A549 treated with GW870086 at 1 μM for 4 hours (cell line): ENCODE results near the gene BTNL8. TPM values are rescaled to one million over a fixed set of nuclear protein-coding genes. Genes with fewer than 3 reads are reported as not detected.

Source experiments
- total RNA-seq: library from RNA; stranded (reverse); fragments of 200-300 nt; extraction: Qiagen RNA extraction; gene quantifications from 5 replicates; pipeline ENCODE4 v1.2.3, GENCODE V29; 2022; ENCODE audit warnings: low read depth

Gene BTNL8, protein sequence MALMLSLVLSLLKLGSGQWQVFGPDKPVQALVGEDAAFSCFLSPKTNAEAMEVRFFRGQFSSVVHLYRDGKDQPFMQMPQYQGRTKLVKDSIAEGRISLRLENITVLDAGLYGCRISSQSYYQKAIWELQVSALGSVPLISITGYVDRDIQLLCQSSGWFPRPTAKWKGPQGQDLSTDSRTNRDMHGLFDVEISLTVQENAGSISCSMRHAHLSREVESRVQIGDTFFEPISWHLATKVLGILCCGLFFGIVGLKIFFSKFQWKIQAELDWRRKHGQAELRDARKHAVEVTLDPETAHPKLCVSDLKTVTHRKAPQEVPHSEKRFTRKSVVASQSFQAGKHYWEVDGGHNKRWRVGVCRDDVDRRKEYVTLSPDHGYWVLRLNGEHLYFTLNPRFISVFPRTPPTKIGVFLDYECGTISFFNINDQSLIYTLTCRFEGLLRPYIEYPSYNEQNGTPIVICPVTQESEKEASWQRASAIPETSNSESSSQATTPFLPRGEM
- total RNA-seq, result not detected in 5 replicates

DNA sequence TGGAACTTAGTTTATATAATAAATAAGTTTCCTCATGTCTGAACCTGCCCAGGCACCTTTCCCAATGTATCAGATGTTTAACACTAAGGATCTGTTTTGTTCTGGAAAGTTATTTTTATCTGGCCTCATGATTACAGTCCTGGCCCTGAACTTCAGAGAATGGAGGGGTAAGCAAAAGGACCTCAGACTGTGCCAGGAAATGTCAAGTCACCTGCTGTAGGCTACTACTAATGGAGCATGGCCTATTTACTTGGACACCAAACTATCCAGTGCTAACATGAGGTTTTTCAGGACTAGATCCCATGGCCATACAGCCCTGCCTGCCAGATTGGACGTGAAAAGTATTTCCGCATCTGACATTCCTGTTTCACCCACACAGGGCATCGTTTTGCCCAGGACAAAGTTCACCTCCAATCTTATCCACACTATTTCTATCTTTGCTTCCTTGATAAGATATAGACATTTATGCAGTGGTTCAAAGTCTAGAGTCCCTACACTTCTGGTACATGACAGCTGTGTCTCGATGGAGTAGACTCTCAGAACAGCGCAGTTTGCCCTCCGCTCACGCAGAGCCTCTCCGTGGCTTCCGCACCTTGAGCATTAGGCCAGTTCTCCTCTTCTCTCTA is at the start of gene BTNL8:
BTNL8 (plus strand) TSS at position 539 of the 626 bp plus-strand sequence. CDS start 152 bp downstream, outside the sequence.

DNA sequence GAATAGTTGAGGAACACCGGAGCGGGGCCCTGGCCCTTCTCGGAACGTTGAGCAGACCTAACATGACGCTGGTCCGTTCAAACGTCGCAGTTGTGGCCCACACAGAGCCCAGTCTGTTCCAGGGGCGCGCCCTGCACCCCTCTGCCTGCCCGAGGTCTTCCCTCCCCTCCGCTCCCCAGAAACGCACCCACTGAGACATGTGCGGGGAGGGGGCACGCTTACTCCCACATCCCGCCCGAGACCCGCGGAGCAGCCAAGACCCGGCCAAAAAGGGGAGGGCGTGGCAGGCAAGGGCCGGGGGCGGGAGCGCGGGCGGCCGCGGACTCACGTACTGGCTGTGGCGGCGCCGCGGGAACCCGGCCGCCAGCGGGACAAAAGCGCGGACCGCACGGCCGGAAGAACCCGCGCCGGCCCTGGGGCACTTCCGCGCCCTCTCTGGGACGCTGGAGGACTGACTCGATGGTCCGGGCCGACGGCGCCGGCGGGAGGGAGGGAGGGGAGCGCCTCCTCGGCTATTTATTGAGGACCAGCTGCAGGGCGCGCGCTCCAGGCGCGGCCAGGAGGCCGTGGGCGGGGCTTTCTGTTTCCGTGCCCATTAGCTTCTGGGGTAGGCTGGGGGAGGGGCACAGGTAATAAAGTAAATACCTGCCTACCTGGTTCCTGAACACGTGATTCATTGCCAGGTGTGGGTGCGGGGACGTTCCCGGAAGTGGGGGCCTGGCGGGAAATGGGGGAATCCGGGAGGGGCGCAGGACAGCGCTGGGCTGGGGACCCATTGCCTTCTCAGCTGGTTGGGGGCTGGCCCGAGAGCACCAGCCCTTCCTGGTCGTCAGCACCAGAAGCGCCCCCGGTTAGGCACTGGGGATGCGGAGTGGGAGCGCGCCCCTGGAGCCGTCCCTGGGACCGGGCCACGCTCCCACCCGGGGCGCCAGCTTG is 37.8 kb upstream of the BTNL8 start, which contains the start of gene ZFP62:
ZFP62 (minus strand) TSS at position 390 of the 936 bp plus-strand sequence; CDS start at position 333, 57 bp downstream.

DNA sequence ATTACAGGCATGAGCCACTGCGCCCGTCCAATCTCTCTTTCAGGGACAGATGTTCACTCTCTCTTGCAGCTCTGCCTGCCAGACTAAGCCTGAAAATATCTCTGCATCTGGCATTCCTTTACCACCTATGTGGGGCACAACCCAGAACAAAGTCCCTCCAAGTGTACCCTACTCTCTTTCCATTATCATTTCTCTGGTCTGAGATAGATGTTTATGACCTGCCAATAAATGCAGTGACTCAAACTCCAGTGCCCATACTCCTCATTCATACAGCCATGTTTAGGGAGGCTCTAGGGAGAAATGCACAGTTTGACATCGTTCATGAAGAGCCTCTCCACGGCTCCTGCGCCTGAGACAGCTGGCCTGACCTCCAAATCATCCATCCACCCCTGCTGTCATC is 89.6 kb downstream of the BTNL8 start, which contains the start of gene BTNL3:
BTNL3 (plus strand) TSS at position 255 of the 400 bp plus-strand sequence. CDS start 183 bp downstream, outside the sequence.

Other genes with a start within 250 kb of the BTNL8 start
- 3.0 to 5.3 TPM (median 3.6 TPM) in 5 replicates for gene FLT4, start 249.6 kb upstream of the BTNL8 start, total RNA-seq
- not detected in 5 replicates for gene OR2Y1, start 159.1 kb upstream of the BTNL8 start, total RNA-seq
- 74.1 to 88.0 TPM (median 82.7 TPM) in 5 replicates for gene MGAT1, start 96.4 kb upstream of the BTNL8 start, total RNA-seq
- 5.6 to 10.6 TPM (median 8.6 TPM) in 5 replicates for gene ZFP62, start 37.9 kb upstream of the BTNL8 start, total RNA-seq
- gene BTNL3, start 89.7 kb downstream of the BTNL8 start, total RNA-seq, result not detected in 5 replicates
- 0.19 to 1.0 TPM (median 0.72 TPM) in 5 replicates for gene BTNL9, start 141.1 kb downstream of the BTNL8 start, total RNA-seq
- not detected in 5 replicates for gene OR2V1, start 232.0 kb downstream of the BTNL8 start, total RNA-seq
- not detected in 5 replicates for gene OR2V2, start 248.4 kb downstream of the BTNL8 start, total RNA-seq